HepG2 (cell line): ENCODE measurements around the gene SERPINB6. TPM values are rescaled to one million over a fixed set of nuclear protein-coding genes. Genes with fewer than 3 reads are reported as not detected.

Experiments
- ATF2 ChIP-seq: sonication (generic); formaldehyde crosslinking; IDR thresholded peaks from 2 replicates; pipeline ENCODE4 v1.4.0; 2020; ENCODE audit warnings: missing genetic modification reagents
- DZIP1 ChIP-seq: sonication (generic); formaldehyde crosslinking; IDR thresholded peaks from 2 replicates; pipeline ENCODE4 v1.5.0; 2020; ENCODE audit warnings: mild to moderate bottlenecking, missing genetic modification reagents
- MXD3 ChIP-seq: IDR thresholded peaks from 2 replicates; pipeline ENCODE4 v1.6.1; 2016; ENCODE audit warnings: mild to moderate bottlenecking, missing biosample characterization, missing genetic modification reagents
- NFE2 ChIP-seq: sonication (generic); formaldehyde crosslinking; IDR thresholded peaks from 2 replicates; pipeline ENCODE4 v1.4.0; 2020; ENCODE audit warnings: missing genetic modification reagents
- PCBP2 ChIP-seq: fragments of 200-400 bp; formaldehyde crosslinking; optimal IDR thresholded peaks from 2 replicates; pipeline ENCODE3; 2018; ENCODE audit warnings: low read length, low read depth; ENCODE audit not compliant: poor library complexity, severe bottlenecking
- SP5 ChIP-seq: IDR thresholded peaks from 2 replicates; pipeline ENCODE4 v1.6.1; 2016; ENCODE audit warnings: low read depth, borderline replicate concordance
- ZIK1 ChIP-seq: sonication (generic); formaldehyde crosslinking; IDR thresholded peaks from 2 replicates; pipeline ENCODE4 v1.5.0; 2020; ENCODE audit warnings: mild to moderate bottlenecking, low read depth, missing genetic modification reagents, borderline replicate concordance
- ZNF138 ChIP-seq: sonication (generic); formaldehyde crosslinking; IDR thresholded peaks from 2 replicates; pipeline ENCODE4 v1.5.0; 2020; ENCODE audit warnings: mild to moderate bottlenecking, low read depth, missing genetic modification reagents
- ZNF569 ChIP-seq: sonication (generic); formaldehyde crosslinking; IDR thresholded peaks from 2 replicates; pipeline ENCODE4 v1.5.0; 2020; ENCODE audit warnings: mild to moderate bottlenecking, missing genetic modification reagents, moderate library complexity, borderline replicate concordance
- ZNF724P ChIP-seq: sonication (generic); formaldehyde crosslinking; IDR thresholded peaks from 2 replicates; pipeline ENCODE4 v1.8.0; 2022; ENCODE audit warnings: missing genetic modification reagents, borderline replicate concordance
- ZNF766 ChIP-seq: sonication (generic); formaldehyde crosslinking; IDR thresholded peaks from 2 replicates; pipeline ENCODE4 v1.5.0; 2020; ENCODE audit warnings: missing genetic modification reagents, borderline replicate concordance
- ZNF850 ChIP-seq: sonication (generic); formaldehyde crosslinking; conservative IDR thresholded peaks from 2 replicates; pipeline ENCODE4 v1.9.0; 2021; ENCODE audit warnings: mild to moderate bottlenecking, missing genetic modification reagents
- polyA plus RNA-seq, 8 experiments: library from polyadenylated mRNA; depleted of rRNA in 3 of 8; stranded (reverse) in 7 of 8; unstranded in 1 of 8; fragments of >200 nt; fragmentation: Illumina TruSeq in 4 of 8; extraction: Trizol in 4 of 8; gene quantifications; 2 replicates each; pipeline versions ENCODE4 v1.2.1 to v1.2.3, GENCODE V29; 2011 to 2016; ENCODE audit warnings: low read depth in 4 of 8, missing spikeins in 1 of 8, mixed read lengths in 1 of 8; ENCODE audit not compliant: insufficient read depth in 1 of 8
- total RNA-seq, 5 experiments: library from RNA; depleted of rRNA; stranded (reverse); fragments of >200 nt; fragmentation: Illumina TruSeq; extraction: Trizol; gene quantifications; 2 replicates each; pipeline ENCODE4 v1.2.3, GENCODE V29; 2016; ENCODE audit warnings: low read depth in 1 of 5
- TF ChIP-seq, protein P1 (sequence below): sonication (generic); formaldehyde crosslinking; IDR thresholded peaks from 2 replicates; pipeline ENCODE4 v1.5.1; 2020; ENCODE audit warnings: missing genetic modification reagents, mild to moderate bottlenecking, borderline replicate concordance
- TF ChIP-seq, protein P2 (sequence below): sonication (generic); formaldehyde crosslinking; IDR thresholded peaks from 2 replicates; pipeline ENCODE4 v1.8.1; 2023; ENCODE audit warnings: mild to moderate bottlenecking, missing genetic modification reagents, borderline replicate concordance

The SERPINB6 gene
- total and polyA plus RNA-seq, 2 of the 13 experiments (the other 11 are each of a cell fraction or from before 2014, with no cell fraction given): 38.2 to 61.3 TPM

- 0 out of 2 replicates have a peak, but pooled peaks have one; percentile 25 for TF ChIP-seq DZIP1 (CRISPR knock-in tag)
- TF ChIP-seq MXD3 (CRISPR knock-in tag): peak; percentile 37; the same call in 1 of the 2 replicates
- TF ChIP-seq, protein P1, sequence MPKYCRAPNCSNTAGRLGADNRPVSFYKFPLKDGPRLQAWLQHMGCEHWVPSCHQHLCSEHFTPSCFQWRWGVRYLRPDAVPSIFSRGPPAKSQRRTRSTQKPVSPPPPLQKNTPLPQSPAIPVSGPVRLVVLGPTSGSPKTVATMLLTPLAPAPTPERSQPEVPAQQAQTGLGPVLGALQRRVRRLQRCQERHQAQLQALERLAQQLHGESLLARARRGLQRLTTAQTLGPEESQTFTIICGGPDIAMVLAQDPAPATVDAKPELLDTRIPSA (CRISPR knock-in tag): no peak
- no peak for TF ChIP-seq PCBP2
- TF ChIP-seq, protein P2, sequence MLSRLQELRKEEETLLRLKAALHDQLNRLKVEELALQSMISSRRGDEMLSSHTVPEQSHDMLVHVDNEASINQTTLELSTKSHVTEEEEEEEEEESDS: 0 out of 2 replicates have a peak, but pooled peaks have one; percentile 73
- peak; percentile 71; the same call in 1 of the 2 replicates for TF ChIP-seq ZIK1 (CRISPR knock-in tag)
- TF ChIP-seq ZNF850: no peak
- no peak for TF ChIP-seq ZNF138 (CRISPR knock-in tag)
- no peak for TF ChIP-seq ZNF569 (CRISPR knock-in tag)
- no peak for TF ChIP-seq ATF2 (CRISPR knock-in tag)
- 0 out of 2 replicates have a peak, but pooled peaks have one; percentile 27 for TF ChIP-seq ZNF724P (CRISPR knock-in tag)
- TF ChIP-seq ZNF766 (CRISPR knock-in tag): peak; percentile 79
- no peak for TF ChIP-seq SP5 (CRISPR knock-in tag)
- no peak for TF ChIP-seq NFE2 (CRISPR knock-in tag)
Measured at GRCh38 chr6:2970753-2971419, 481 bp downstream of the SERPINB6 start (continued).
